DOHH2 (cell line): ENCODE measurements around the gene CMTR2.
"Not testable (repeated sequence)": the region's sequence is repeated elsewhere in the genome, so short reads cannot be mapped to it uniquely, and the experiment has no call there.

Experiments
- H3F3A ChIP-seq: fragments of 200-600 bp; sonication (generic), shearing (Covaris generic); 2 replicates; pipeline ENCODE4 v1.6.0; 2016; ENCODE audit warnings: antibody characterized with exemption, mild to moderate bottlenecking; ENCODE audit not compliant: control insufficient read depth, insufficient read depth
- H3K27ac ChIP-seq: fragments of 200-600 bp; sonication (generic); 2 replicates; pipeline ENCODE4 v1.5.1; 2014; ENCODE audit warnings: low read depth, mild to moderate bottlenecking, low read length, moderate library complexity
- H3K27me3 ChIP-seq: fragments of 200-600 bp; sonication (generic); 2 replicates; pipeline ENCODE4 v1.6.1; 2014; ENCODE audit warnings: mild to moderate bottlenecking, low read length, mixed read lengths; ENCODE audit not compliant: control insufficient read depth
- H3K36me3 ChIP-seq: fragments of 200-600 bp; sonication (generic); 2 replicates; pipeline ENCODE4 v1.6.1; 2014; ENCODE audit warnings: mild to moderate bottlenecking, low read length, moderate library complexity, mixed read lengths; ENCODE audit not compliant: control insufficient read depth
- H3K4me1 ChIP-seq: fragments of 200-600 bp; sonication (generic); 2 replicates; pipeline ENCODE4 v1.6.1; 2014; ENCODE audit warnings: mild to moderate bottlenecking, low read length, mixed read lengths; ENCODE audit not compliant: control insufficient read depth
- H3K4me2 ChIP-seq: fragments of 200-600 bp; sonication (generic); 2 replicates; pipeline ENCODE4 v1.6.0; 2014; ENCODE audit warnings: mild to moderate bottlenecking, low read length, moderate library complexity
- H3K4me3 ChIP-seq: fragments of 200-600 bp; sonication (generic); 2 replicates; pipeline ENCODE4 v1.5.1; 2014; ENCODE audit warnings: mild to moderate bottlenecking, low read length, mixed read lengths
- H3K79me2 ChIP-seq: fragments of 200-600 bp; sonication (generic); 2 replicates; pipeline ENCODE4 v1.6.1; 2014; ENCODE audit warnings: mild to moderate bottlenecking, low read length, mixed read lengths; ENCODE audit not compliant: control insufficient read depth
- H3K9me2 ChIP-seq: fragments of 200-600 bp; sonication (generic); replicated peaks from 2 replicates; pipeline ENCODE4 v1.6.1; 2014; ENCODE audit warnings: mild to moderate bottlenecking, low read length, mixed read lengths; ENCODE audit not compliant: control insufficient read depth
- H3K9me3 ChIP-seq: fragments of 200-600 bp; sonication (generic); 2 replicates; pipeline ENCODE4 v1.6.1; 2014; ENCODE audit warnings: antibody characterized with exemption, low read length, mixed read lengths; ENCODE audit not compliant: control insufficient read depth, insufficient read depth
- H4K20me1 ChIP-seq: fragments of 200-600 bp; sonication (generic); 2 replicates; pipeline ENCODE4 v1.6.0; 2014; ENCODE audit warnings: low read depth, mild to moderate bottlenecking, antibody characterized with exemption, low read length, moderate library complexity; ENCODE audit not compliant: control insufficient read depth, insufficient read depth
- CTCF ChIP-seq: fragments of 200-600 bp; sonication (generic); IDR thresholded peaks from one replicate; pipeline ENCODE4 v1.5.1; 2014; ENCODE audit warnings: antibody characterized with exemption, mild to moderate bottlenecking, low read depth, low read length; ENCODE audit not compliant: poor library complexity, severe bottlenecking
- EZH2phosphoT487 ChIP-seq: fragments of 200-600 bp; sonication (generic); IDR thresholded peaks from 2 replicates; pipeline ENCODE4 v1.6.1; 2017; ENCODE audit warnings: borderline replicate concordance, mild to moderate bottlenecking, antibody characterized with exemption, low read length, moderate library complexity, mixed read lengths

The CMTR2 gene

GRCh38 chr16:71295950-71296349 is 6.7 kb upstream of the CMTR2 start:
- Histone ChIP-seq H3K4me2 (no peak overlapping the region), H3K4me3 (no peak overlapping the region), H3K27me3 (peaks cover 14% of the 10 kb centered on the region), H3K79me2 (no peaks in the 10 kb centered on the region), H3K36me3 (no peaks in the 10 kb centered on the region), H3K4me1 (no peaks in the 10 kb centered on the region), H4K20me1 (no peaks in the 10 kb centered on the region), H3K9me2 (no peaks in the 10 kb centered on the region), H3K27ac (no peak overlapping the region), H3F3A (no peaks in the 10 kb centered on the region), H3K9me3 (no peaks in the 10 kb centered on the region)
- TF ChIP-seq EZH2phosphoT487 (no peak), CTCF (no peak)

GRCh38 chr16:71293919-71294318 is 4.7 kb upstream of the CMTR2 start:
- Histone ChIP-seq H3K27ac (no peak overlapping the region), H3K4me1 (peaks cover 6% of the 10 kb centered on the region), H3K27me3 (peaks cover 8% of the 10 kb centered on the region), H3K36me3 (no peaks in the 10 kb centered on the region), H4K20me1 (no peaks in the 10 kb centered on the region), H3K4me3 (no peak overlapping the region), H3K79me2 (peaks cover under 1% of the 10 kb centered on the region), H3K9me2 (no peaks in the 10 kb centered on the region), H3K9me3 (no peaks in the 10 kb centered on the region), H3K4me2 (no peak overlapping the region), H3F3A (peaks cover 3% of the 10 kb centered on the region)
- no peak for TF ChIP-seq EZH2phosphoT487
- TF ChIP-seq CTCF: no peak

GRCh38 chr16:71292095-71292494 is 2.9 kb upstream of the CMTR2 start:
- not testable (repeated sequence) for H3K9me3 ChIP-seq, H3K36me3 ChIP-seq, H4K20me1 ChIP-seq, H3K4me3 ChIP-seq, H3K9me2 ChIP-seq, H3F3A ChIP-seq, H3K27me3 ChIP-seq, H3K4me2 ChIP-seq, H3K27ac ChIP-seq
- Histone ChIP-seq H3K4me1 (peaks cover 16% of the 10 kb centered on the region), H3K79me2 (peaks cover 15% of the 10 kb centered on the region)

- Histone ChIP-seq H4K20me1 (no peaks in the 10 kb centered on the region), H3K79me2 (peaks cover 15% of the 10 kb centered on the region), H3K9me3 (no peaks in the 10 kb centered on the region), H3K27ac (peak overlapping the region; percentile 34), H3K9me2 (no peaks in the 10 kb centered on the region), H3K4me3 (peak overlapping the region; percentile 92), H3K4me2 (peak overlapping the region; percentile 84), H3F3A (peaks cover 3% of the 10 kb centered on the region), H3K36me3 (peaks cover 19% of the 10 kb centered on the region), H3K4me1 (peaks cover 16% of the 10 kb centered on the region), H3K27me3 (peaks cover 5% of the 10 kb centered on the region; the same call in 1 of the 2 replicates)
- TF ChIP-seq EZH2phosphoT487 (no peak), CTCF (no peak)
Measured at GRCh38 chr16:71289732-71290062, 495 bp upstream of the CMTR2 start.
